Fibroblast of pulmonary artery (primary cell): ENCODE data around the gene WDR19.

Source experiments
- DNase-seq: peaks from one replicate; pipeline ENCODE4 v3.0.0-alpha.2; 2010; ENCODE audit warnings: low read depth
- H3K4me3 ChIP-seq: replicated peaks from 2 replicates; pipeline ENCODE4 v1.5.1; 2011; ENCODE audit warnings: low read depth, mild to moderate bottlenecking, control low read depth, low read length, moderate library complexity
- TF ChIP-seq, protein P1 (sequence below): IDR thresholded peaks from 2 replicates; pipeline ENCODE4 v1.5.1; 2011; ENCODE audit warnings: mild to moderate bottlenecking, control low read depth, low read length, inconsistent platforms; ENCODE audit errors: missing control alignments

Gene WDR19

DNA sequence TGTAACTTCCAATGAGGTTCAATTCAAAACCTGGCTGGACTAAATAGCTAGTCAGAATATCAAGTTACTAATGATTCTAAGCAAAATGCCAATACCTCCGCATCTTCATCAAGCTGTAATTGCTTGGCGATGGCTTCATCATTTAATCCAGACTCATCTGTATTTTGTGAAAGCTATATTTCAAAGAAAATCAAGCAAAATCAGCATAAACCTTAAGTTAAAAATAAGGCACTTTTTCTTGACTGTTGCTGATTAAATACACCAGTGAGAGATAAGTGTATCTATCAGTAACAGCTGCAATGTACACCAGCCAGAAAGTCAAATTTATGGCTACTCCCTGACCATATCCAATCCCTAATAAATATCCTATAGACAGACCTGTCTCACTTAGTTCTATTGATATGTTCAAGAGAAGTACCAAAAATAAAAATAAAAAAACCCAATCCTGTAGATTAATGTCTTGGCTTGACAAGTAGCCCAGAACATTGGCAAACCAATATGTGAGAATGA, 144.2 kb downstream of the WDR19 start:
- TF ChIP-seq, protein P1, sequence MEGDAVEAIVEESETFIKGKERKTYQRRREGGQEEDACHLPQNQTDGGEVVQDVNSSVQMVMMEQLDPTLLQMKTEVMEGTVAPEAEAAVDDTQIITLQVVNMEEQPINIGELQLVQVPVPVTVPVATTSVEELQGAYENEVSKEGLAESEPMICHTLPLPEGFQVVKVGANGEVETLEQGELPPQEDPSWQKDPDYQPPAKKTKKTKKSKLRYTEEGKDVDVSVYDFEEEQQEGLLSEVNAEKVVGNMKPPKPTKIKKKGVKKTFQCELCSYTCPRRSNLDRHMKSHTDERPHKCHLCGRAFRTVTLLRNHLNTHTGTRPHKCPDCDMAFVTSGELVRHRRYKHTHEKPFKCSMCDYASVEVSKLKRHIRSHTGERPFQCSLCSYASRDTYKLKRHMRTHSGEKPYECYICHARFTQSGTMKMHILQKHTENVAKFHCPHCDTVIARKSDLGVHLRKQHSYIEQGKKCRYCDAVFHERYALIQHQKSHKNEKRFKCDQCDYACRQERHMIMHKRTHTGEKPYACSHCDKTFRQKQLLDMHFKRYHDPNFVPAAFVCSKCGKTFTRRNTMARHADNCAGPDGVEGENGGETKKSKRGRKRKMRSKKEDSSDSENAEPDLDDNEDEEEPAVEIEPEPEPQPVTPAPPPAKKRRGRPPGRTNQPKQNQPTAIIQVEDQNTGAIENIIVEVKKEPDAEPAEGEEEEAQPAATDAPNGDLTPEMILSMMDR = no peak
- no peak for DNase-seq

DNA sequence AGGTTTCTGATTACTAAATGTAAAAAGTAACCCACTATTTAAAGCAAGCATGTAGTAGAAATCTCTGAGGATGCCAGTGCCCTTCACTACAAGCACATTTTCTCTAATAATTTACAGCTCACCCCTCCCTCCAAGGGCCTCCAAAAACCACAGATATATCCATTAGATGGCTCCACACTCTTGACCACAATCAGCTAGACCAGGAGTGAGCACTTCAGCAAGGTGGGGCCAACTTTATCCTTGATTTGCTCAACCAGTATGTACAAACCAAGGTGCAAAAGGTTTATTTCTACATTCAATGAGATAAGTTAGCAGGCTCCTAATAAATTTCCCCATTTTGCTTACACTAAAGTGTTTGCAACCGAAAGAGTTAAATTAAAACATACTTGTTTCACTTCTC, 148.0 kb downstream of the WDR19 start:
- H3K4me3 ChIP-seq = no peak overlapping the region
- DNase-seq = no peak
- TF ChIP-seq, protein P1 = no peak

More for the DNA sequence above, 144.2 kb downstream of the WDR19 start:
- H3K4me3 ChIP-seq = no peak overlapping the region

DNA sequence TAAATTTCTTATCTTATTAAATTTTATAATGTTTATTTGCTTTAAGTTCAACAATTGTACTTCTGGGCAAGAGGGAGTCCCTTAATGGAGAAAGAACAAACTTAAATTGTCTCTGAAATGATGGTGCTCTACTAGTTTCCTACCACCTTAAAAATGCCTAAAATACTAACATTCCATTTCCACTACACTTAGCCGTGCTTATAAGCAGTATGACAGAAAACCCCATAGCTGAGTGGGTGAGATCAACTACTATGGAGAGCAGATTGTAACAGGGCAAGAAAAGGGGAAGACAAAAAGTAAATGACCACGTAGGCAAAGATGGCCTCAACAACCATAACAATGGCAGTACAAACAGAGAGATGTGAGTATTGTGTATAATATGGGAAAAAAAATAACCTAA, 148.9 kb downstream of the WDR19 start:
- TF ChIP-seq, protein P1 = no peak
- no peak for DNase-seq
- no peak overlapping the region for H3K4me3 ChIP-seq
